IPS DF 6.9 (cell line): ENCODE data around the gene HMBS.
"Not testable (repeated sequence)": the region's sequence is repeated elsewhere in the genome, so short reads cannot be mapped to it uniquely, and the experiment has no call there.

Source experiments
- DNase-seq: peaks from one replicate; pipeline ENCODE4 v3.0.0-alpha.2; 2013; ENCODE audit warnings: low read depth, low spot score
- H3K27ac ChIP-seq: one replicate; pipeline ENCODE4 v1.5.1; 2013; ENCODE audit warnings: low read length, control low read depth
- H3K27me3 ChIP-seq: 2 replicates; pipeline ENCODE4 v1.6.1; 2013; ENCODE audit warnings: mild to moderate bottlenecking, low read length; ENCODE audit not compliant: control insufficient read depth, insufficient read depth
- H3K36me3 ChIP-seq: 2 replicates; pipeline ENCODE4 v1.6.1; 2013; ENCODE audit warnings: low read length; ENCODE audit not compliant: control insufficient read depth, insufficient read depth
- H3K4me1 ChIP-seq: 2 replicates; pipeline ENCODE4 v1.6.1; 2013; ENCODE audit warnings: low read length; ENCODE audit not compliant: control insufficient read depth, insufficient read depth
- H3K4me3 ChIP-seq: 2 replicates; pipeline ENCODE4 v1.5.1; 2013; ENCODE audit warnings: mild to moderate bottlenecking, low read length
- H3K9me3 ChIP-seq: 2 replicates; pipeline ENCODE4 v1.6.1; 2013; ENCODE audit warnings: low read length, inconsistent platforms; ENCODE audit not compliant: control insufficient read depth, insufficient read depth
- WGBS: extraction: QIAGEN DNeasy Blood & Tissue Kit; methylation state at CpG from one replicate; pipeline ENCODE4 v1.1.7; 2013; ENCODE audit warnings: mixed read lengths, missing lambda C conversion rate; ENCODE audit not compliant: insufficient read length, insufficient coverage; 5-methylcytosine and 5-hydroxymethylcytosine counted together

Gene HMBS

DNA sequence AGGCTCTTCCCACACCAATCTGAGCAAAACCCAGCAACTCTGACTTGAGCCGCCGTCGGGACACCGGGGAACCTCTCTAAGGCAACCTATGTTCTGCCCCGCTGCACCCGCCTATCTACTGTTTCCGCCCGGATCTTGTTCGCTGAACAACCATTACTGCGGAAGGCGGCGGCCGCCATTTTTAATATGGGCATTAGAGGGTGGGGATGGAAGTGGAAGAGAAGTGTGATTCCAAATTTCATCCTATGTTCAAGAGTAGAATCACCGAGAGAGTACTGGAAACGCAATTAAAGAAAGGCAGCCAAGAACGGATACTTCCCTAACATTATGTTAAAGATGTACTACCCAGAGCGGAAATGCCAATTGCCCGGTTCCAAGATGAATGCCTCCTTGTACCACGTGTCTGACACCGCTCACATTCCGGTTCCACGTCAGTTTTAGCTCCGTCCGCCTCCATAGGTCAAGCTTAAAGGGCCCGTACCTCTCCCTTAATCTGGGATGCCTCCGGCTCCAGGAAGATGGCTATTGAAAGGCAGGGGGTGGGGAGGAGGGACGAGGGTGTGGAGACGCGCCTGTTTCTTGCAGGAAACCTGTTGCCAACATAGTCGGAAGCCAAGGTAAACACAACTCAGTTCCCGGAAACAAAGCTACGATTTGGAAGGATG, 17.2 kb downstream of the HMBS start, which contains the start of gene DPAGT1:
Gene DPAGT1, minus strand, starts transcription at position 95 of the 665 bp plus-strand sequence. CDS start 198 bp downstream, outside the sequence.
- Histone ChIP-seq H3K27ac (no peak within 1 kb of the TSS), H3K9me3 (no peaks in the 10 kb centered on the region), H3K4me1 (peaks cover 6% of the 10 kb centered on the region; the same call in 1 of the 2 replicates), H3K4me3 (peak within 1 kb of the TSS; percentile 53), H3K36me3 (peaks cover 7% of the 10 kb centered on the region; the same call in 1 of the 2 replicates), H3K27me3 (no peaks in the 10 kb centered on the region)
- DNase-seq = peak; percentile 97
- WGBS = no CpG with 5 or more reads among the region's 32 CpGs

DNA sequence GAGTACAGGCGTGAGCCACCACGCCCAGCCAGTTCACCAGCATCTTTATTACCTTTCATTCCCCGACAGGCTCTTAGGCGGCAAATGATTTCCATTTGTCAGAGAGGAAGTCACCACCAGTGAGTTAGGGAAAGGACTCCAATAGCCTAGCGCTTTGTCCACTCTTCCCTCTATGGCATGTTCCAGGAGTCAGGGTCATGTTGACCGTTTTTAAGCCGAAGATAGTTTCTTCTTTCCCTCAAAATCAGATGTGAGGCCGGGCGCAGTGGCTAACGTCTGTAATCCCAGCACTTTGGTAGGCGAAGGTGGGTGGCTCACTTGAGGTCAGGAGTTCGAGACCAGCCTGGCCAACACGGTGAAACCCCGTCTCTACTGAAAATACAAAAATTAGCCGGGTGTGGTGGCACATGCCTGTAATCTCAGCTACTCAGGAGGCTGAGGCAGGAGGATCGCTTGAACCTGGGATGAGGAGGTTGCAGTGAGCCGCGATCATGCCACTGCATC, 18.5 kb downstream of the HMBS start:
- H3K4me1 ChIP-seq, DNase-seq, H3K9me3 ChIP-seq, H3K27me3 ChIP-seq, H3K4me3 ChIP-seq, H3K36me3 ChIP-seq, H3K27ac ChIP-seq: not testable (repeated sequence)
- no CpG with 5 or more reads among the region's 18 CpGs for WGBS

- H3K36me3 ChIP-seq = no peaks in the 10 kb centered on the region
- H3K27ac ChIP-seq = no peak overlapping the region
- WGBS = 100% methylated on average over 1 of the region's 4 CpGs
- H3K9me3 ChIP-seq = no peaks in the 10 kb centered on the region
- DNase-seq = no peak
- H3K4me3 ChIP-seq = no peak overlapping the region
- H3K4me1 ChIP-seq = peaks cover 8% of the 10 kb centered on the region; the same call in 1 of the 2 replicates
- peaks cover 4% of the 10 kb centered on the region; the same call in 1 of the 2 replicates for H3K27me3 ChIP-seq
These were observed 19.1 kb downstream of the HMBS start for GRCh38 chr11:119103793-119104192.

DNA sequence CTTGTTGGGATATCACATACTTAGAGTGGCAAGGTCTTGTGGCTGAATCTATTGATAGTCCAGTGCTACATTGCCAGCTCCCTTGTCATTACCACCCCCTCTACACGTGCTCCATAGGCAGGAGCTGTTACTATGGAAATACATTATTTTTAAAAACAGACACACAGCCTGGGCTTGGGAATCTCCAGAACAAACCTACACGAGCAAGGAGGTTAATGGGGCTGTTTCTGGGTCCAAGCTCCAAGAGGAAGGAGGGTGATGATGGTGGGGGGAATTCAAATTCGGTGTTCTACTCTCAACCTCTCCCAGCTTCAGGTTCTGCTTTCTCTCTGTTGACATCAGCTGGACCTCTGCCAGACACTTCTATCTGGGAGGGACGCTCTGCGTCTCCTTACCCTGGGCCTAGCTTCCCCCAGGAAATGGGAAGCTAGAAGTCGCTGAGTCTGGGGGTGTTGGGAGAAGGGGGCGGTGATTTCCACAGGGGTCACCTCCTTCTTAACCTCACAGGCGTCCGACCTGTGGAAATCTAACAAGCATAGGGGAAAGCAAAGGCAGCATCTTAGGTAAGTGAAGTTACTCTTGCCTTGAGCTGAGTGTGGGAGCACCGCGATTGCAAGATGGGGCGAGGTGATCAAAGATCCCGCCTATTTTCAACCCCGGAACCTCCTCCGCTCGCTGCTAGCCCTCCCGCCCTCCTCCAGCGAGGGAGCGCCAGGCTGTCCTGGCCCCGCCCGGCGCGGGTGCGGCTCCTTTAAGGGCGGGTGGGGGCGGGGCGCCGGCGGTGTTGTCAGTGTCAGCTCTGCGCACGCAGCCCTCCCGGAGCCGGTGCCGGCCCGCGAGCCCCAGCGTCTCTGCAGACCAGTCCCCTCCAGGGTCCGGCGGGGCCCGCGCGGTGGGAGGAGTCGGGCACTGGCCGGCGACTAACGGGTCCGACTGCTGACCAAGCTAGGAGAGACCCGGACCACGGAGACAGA, 22.2 kb downstream of the HMBS start, which contains the start of gene C2CD2L:
Gene C2CD2L, plus strand, starts transcription at position 781 of the 974 bp plus-strand sequence. CDS start 398 bp downstream, outside the sequence.
- no peaks in the 10 kb centered on the region for H3K9me3 ChIP-seq
- H3K27ac ChIP-seq = no peak within 1 kb of the TSS
- 0 out of 2 replicates have a peak, but pooled peaks cover 6% of the 10 kb centered on the region for H3K4me1 ChIP-seq
- peaks cover 4% of the 10 kb centered on the region; the same call in 1 of the 2 replicates for H3K27me3 ChIP-seq
- DNase-seq = no peak
- no peaks in the 10 kb centered on the region; the same call in 1 of the 2 replicates for H3K36me3 ChIP-seq
- H3K4me3 ChIP-seq = peak within 1 kb of the TSS; percentile 45
- WGBS = no CpG with 5 or more reads among the region's 49 CpGs

DNA sequence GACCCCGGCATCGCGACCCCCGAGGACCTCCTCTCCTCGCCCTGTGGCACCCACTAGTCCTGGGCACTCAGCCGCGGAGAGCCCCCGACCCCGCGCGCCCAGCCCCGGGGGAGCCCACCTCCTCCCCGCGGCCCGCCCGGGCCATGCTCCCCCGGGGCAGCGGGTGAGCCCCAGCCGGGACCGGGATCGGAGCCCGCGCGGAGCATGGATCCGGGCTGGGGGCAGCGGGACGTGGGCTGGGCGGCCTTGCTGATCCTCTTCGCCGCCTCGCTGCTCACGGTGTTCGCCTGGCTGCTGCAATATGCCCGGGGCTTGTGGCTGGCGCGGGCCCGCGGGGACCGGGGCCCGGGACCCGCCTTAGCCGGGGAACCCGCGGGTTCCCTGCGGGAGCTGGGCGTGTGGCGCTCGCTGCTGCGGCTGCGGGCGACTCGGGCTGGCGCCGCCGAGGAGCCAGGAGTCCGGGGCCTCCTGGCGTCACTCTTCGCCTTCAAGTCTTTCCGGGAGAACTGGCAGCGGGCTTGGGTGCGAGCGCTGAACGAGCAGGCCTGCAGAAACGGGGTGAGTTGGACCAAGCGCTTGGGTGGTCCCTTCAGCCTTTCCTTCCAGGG, 23.0 kb downstream of the HMBS start:
- no peak for DNase-seq
- H3K36me3 ChIP-seq = no peaks in the 10 kb centered on the region; the same call in 1 of the 2 replicates
- H3K9me3 ChIP-seq = no peaks in the 10 kb centered on the region
- H3K27ac ChIP-seq = no peak overlapping the region
- H3K4me3 ChIP-seq = peak overlapping the region; percentile 45
- WGBS = no CpG with 5 or more reads among the region's 65 CpGs
- H3K27me3 ChIP-seq = peaks cover 4% of the 10 kb centered on the region; the same call in 1 of the 2 replicates
- H3K4me1 ChIP-seq = 0 out of 2 replicates have a peak, but pooled peaks cover 6% of the 10 kb centered on the region

DNA sequence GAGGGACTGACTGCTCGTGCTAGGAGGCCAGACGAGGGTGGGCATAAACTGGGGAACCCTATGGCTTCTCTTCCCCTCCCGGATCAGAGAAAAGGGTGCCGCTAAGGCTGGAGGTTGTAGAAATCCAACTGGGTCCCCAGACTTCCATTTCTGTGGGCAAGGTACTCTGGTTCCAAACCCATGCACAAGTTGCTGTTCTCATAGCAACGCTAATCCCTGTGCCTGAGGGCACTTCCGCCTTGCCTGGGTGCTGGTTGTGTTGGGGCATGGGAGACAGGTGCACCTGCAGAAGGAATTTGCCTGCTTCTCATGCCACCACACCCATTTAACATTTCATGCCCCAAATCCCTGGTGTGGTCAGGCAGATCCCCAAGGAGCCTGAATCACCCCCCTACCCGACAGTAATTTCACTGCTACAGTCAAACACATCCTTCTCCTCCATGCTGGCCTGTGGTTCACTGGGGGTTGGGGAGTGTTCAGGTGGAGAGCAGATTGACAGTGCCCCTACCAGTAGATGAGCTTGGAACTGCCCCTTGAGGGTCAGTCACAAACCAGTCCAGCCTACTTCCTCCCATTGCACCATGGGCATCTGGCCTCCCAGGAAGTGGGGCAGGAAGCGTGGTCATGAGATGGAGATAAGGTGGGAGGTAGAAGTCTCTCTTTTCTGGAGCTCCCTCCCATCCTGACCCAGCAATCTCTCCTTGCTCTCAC, 23.6 kb downstream of the HMBS start:
- peaks cover 4% of the 10 kb centered on the region; the same call in 1 of the 2 replicates for H3K27me3 ChIP-seq
- peak overlapping the region; percentile 45; the same call in 1 of the 2 replicates for H3K4me3 ChIP-seq
- WGBS = no CpG with 5 or more reads among the region's 8 CpGs
- H3K36me3 ChIP-seq = no peaks in the 10 kb centered on the region; the same call in 1 of the 2 replicates
- 0 out of 2 replicates have a peak, but pooled peaks cover 6% of the 10 kb centered on the region for H3K4me1 ChIP-seq
- DNase-seq = no peak
- H3K27ac ChIP-seq = no peak overlapping the region
- no peaks in the 10 kb centered on the region for H3K9me3 ChIP-seq

DNA sequence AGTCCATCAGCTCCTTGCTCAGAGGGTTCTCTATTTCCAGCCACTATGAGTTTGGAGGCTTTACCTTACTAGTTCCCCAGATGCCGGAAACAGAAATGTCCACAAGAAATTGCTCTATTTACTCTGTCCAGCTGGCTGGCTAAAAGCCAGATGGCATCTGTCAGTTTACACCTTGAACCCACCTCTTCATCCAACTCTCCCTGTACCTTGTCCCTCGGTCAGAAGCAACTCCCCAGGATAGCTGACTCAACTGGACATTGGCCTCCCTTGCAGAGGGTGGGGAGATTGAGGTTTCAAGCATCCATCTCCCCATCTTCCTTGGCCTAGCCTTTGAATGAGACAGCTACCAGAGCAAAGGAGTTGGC, 24.2 kb downstream of the HMBS start:
- Histone ChIP-seq H3K36me3 (no peaks in the 10 kb centered on the region; the same call in 1 of the 2 replicates), H3K27ac (no peak overlapping the region), H3K4me1 (0 out of 2 replicates have a peak, but pooled peaks cover 6% of the 10 kb centered on the region), H3K4me3 (no peak overlapping the region), H3K27me3 (peaks cover 4% of the 10 kb centered on the region; the same call in 1 of the 2 replicates), H3K9me3 (no peaks in the 10 kb centered on the region)
- DNase-seq = no peak
- no CpG with 5 or more reads among the region's 2 CpGs for WGBS

- no peak for DNase-seq
- Histone ChIP-seq H3K27ac (no peak overlapping the region), H3K4me1 (0 out of 2 replicates have a peak, but pooled peaks cover 6% of the 10 kb centered on the region), H3K4me3 (no peak overlapping the region), H3K9me3 (no peaks in the 10 kb centered on the region), H3K36me3 (no peaks in the 10 kb centered on the region; the same call in 1 of the 2 replicates), H3K27me3 (peaks cover 4% of the 10 kb centered on the region; the same call in 1 of the 2 replicates)
- WGBS = no CpG with 5 or more reads among the region's 3 CpGs
These were observed 25.2 kb downstream of the HMBS start for GRCh38 chr11:119109843-119110242.

DNA sequence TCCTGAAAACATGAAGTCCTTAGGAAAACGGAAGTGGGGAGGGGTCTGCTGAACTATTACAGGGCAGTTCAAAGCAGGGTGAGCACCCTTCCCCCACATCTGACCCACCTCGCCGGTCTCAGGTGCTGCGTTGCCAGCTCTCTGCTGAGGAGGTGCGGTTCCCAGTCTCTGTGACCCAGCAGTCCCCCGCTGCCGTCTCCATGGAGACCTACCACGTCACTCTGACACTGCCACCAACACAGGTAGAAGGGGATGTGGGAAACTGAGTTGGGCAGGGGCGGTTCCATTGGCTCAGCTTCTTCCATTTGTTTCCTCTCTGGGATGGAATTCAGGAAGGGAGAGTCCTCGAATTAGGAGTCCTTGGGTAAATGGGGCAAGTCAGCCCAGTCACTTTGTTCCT, 25.8 kb downstream of the HMBS start:
- 0 out of 2 replicates have a peak, but pooled peaks cover 6% of the 10 kb centered on the region for H3K4me1 ChIP-seq
- no peaks in the 10 kb centered on the region for H3K9me3 ChIP-seq
- no peak overlapping the region for H3K4me3 ChIP-seq
- no peaks in the 10 kb centered on the region; the same call in 1 of the 2 replicates for H3K36me3 ChIP-seq
- no CpG with 5 or more reads among the region's 10 CpGs for WGBS
- DNase-seq = no peak
- H3K27me3 ChIP-seq = peaks cover 4% of the 10 kb centered on the region; the same call in 1 of the 2 replicates
- H3K27ac ChIP-seq = no peak overlapping the region
